GM19239 (cell line): Measurements from ENCODE around the gene OTUD5.

Source experiments
- DNase-seq: peaks from one replicate; pipeline ENCODE4 v3.0.0; 2011; ENCODE audit warnings: low spot score; ENCODE audit not compliant: insufficient read length
- FAIRE-seq: peaks from 2 replicates; lab custom pipeline; 2011; peaks lifted over from hg19 to GRCh38; lab: Jason Lieb, UNC

The OTUD5 gene

GRCh38 chrX:48974033-48974432 is 16.6 kb upstream of the OTUD5 start:
- DNase-seq: no peak
- FAIRE-seq: no peak

GRCh38 chrX:48972220-48973164 is 15.1 kb upstream of the OTUD5 start:
- FAIRE-seq (peak; percentile 56), DNase-seq (peak; percentile 22)

- DNase-seq: no peak
- no peak for FAIRE-seq
Observed at GRCh38 chrX:48971249-48972219, 14.1 kb upstream of the OTUD5 start, which contains the start of gene KCND1. Gene KCND1 (minus strand): TSS chrX:48971844. CDS start chrX:48970271, 1,573 bp downstream.

GRCh38 chrX:48969471-48969870 is 12.1 kb upstream of the OTUD5 start:
- FAIRE-seq: no peak
- no peak for DNase-seq

GRCh38 chrX:48968377-48968776 is 11.0 kb upstream of the OTUD5 start:
- FAIRE-seq (no peak), DNase-seq (no peak)

GRCh38 chrX:48966796-48967579 is 9.6 kb upstream of the OTUD5 start:
- no peak for DNase-seq
- FAIRE-seq: no peak

- FAIRE-seq (no peak), DNase-seq (no peak)
Observed at GRCh38 chrX:48965959-48966358, 8.6 kb upstream of the OTUD5 start.

- DNase-seq (no peak), FAIRE-seq (no peak)
Observed at GRCh38 chrX:48961585-48962091, 4.2 kb upstream of the OTUD5 start.

- FAIRE-seq: peak; percentile 97
Observed at GRCh38 chrX:48960291-48960690, 2.9 kb upstream of the OTUD5 start.

GRCh38 chrX:48958635-48959094 is 1.3 kb upstream of the OTUD5 start:
- no peak for DNase-seq
- FAIRE-seq: peak; percentile 68

More at GRCh38 chrX:48960291-48960690, 2.9 kb upstream of the OTUD5 start:
- DNase-seq: no peak

- DNase-seq (peak; percentile 80), FAIRE-seq (peak; percentile 100)
Observed at GRCh38 chrX:48957827-48958634, 624 bp upstream of the OTUD5 start.

GRCh38 chrX:48956728-48957414 is 536 bp downstream of the OTUD5 start:
- FAIRE-seq (peak; percentile 78), DNase-seq (no peak)

- DNase-seq (no peak), FAIRE-seq (no peak)
Observed at GRCh38 chrX:48948589-48948988, 8.8 kb downstream of the OTUD5 start.

- DNase-seq: no peak
- peak; percentile 89 for FAIRE-seq
Observed at GRCh38 chrX:48945517-48946348, 11.7 kb downstream of the OTUD5 start.

GRCh38 chrX:48942895-48943294 is 14.5 kb downstream of the OTUD5 start:
- FAIRE-seq: peak; percentile 53
- no peak for DNase-seq

GRCh38 chrX:48940404-48940955 is 16.9 kb downstream of the OTUD5 start:
- FAIRE-seq (peak; percentile 64), DNase-seq (no peak)
